Measurements from ENCODE around the gene RHOF.

Gene RHOF

DNA sequence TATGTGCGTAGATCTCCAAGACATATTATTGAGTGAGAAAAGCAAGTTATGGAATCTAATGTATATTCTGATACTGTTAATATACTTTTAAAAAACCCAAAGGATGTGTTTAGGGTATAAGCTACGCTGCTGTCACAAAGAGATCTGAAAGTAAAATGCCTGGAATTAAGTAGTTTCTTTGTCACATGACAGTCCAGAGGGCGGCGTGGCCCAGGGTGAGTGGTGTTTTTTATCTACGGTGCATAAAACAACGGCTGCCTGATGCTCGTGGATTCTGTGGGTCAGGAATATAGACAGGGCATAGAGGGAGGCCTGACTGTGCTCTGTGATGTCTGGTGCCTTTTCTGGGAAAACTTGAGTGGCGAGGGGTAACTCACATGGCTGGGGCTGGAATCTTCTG is 59.6 kb downstream of the RHOF start:
- no peak for DNase-seq

DNA sequence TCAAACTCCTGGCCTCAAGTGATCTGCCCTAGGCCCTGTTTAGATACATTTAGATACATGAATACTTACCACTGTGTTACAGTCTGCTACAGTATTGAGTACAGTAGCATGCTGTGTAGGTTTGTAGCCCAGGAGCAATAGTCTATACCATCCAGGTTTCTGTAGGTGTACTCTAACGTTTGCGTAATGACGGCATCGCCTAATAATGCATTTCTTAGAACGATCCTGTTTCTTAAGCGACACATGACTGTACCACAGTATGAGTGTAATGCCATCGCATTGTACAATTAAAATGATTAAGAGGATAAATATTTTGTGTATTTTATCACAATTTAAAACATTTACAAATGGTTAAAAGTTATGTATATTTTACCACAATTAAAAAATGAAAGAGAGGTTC is 62.0 kb downstream of the RHOF start:
- no peak for DNase-seq

DNA sequence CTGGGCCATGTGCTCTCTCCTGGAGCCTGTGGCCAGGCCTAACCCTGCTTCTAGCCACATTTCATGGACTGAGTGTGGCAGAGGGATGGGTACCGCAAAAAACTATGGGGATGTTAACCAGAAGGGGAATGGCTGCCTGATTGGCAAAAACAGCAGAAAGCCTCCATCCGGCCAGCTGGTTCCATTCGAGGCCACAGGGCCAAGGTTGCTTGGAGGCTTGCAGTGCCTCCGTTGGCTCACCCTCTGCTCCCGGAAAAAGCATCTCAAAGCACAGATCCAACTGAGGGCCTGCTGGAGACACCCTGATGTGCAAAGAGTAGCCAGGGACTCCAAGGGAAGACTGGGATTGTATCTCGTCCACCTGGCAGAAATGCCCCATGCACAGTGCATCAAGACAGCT is 64.5 kb downstream of the RHOF start:
- DNase-seq: no peak

All from right forelimb (tissue), 1 donor.